ENCODE data around the gene ATP5MC2. TPM values are rescaled to one million over a fixed set of nuclear protein-coding genes. Genes with fewer than 3 reads are reported as not detected.
"Not testable (repeated sequence)": the region's sequence is repeated elsewhere in the genome, so short reads cannot be mapped to it uniquely, and the experiment has no call there.

The ATP5MC2 gene
- total RNA-seq, 2 experiments from 2014 or later, result 253 to 333 TPM

GRCh38 chr12:53683983-53684382 lies 8.1 kb upstream of the ATP5MC2 start:
- Mint-ChIP-seq H3K4me3 (no peak overlapping the region), H3K4me1 (no peaks in the 10 kb centered on the region), H3K27ac (no peak overlapping the region), H3K9me3 (ENCODE audit: low read depth) (no peaks in the 10 kb centered on the region), H3K36me3 (no peaks in the 10 kb centered on the region), H3K27me3 (peaks cover 24% of the 10 kb centered on the region)
- ATAC-seq (no peak), DNase-seq (no peak)
- CTCF ChIA-PET, result interaction anchor here (1.0 kb wide), 1 partner anchor 141 kb away, joined by 4 read pairs; no protein-coding TSS in a partner anchor

GRCh38 chr12:53683494-53683893 lies 7.6 kb upstream of the ATP5MC2 start:
- CTCF ChIA-PET, result interaction anchor here (0.7 to 1.3 kb wide), 3 partner anchors 11 to 698 kb away, joined by 3 to 4 read pairs (median 3); no protein-coding TSS in a partner anchor
- no peaks in the 10 kb centered on the region for H3K36me3 Mint-ChIP-seq
- no peak for ATAC-seq

GRCh38 chr12:53680061-53680460 lies 4.2 kb upstream of the ATP5MC2 start:
- not testable (repeated sequence) for ATAC-seq; H3K4me3 Mint-ChIP-seq; H3K36me3 Mint-ChIP-seq; H3K9me3 Mint-ChIP-seq (ENCODE audit: low read depth); DNase-seq; H3K27ac Mint-ChIP-seq
- Mint-ChIP-seq H3K4me1 (peaks cover 11% of the 10 kb centered on the region), H3K27me3 (peaks cover 31% of the 10 kb centered on the region)
- CTCF ChIA-PET, result interaction anchor here (0.7 to 7.2 kb wide), 4 partner anchors 22 to 136 kb away, joined by 3 to 63 read pairs (median 4); no protein-coding TSS in a partner anchor

More at GRCh38 chr12:53683494-53683893, 7.6 kb upstream of the ATP5MC2 start:
- H3K27ac Mint-ChIP-seq, result no peak overlapping the region
- no peaks in the 10 kb centered on the region for H3K4me1 Mint-ChIP-seq
- H3K27me3 Mint-ChIP-seq, result peaks cover 26% of the 10 kb centered on the region
- no peaks in the 10 kb centered on the region for H3K9me3 Mint-ChIP-seq (ENCODE audit: low read depth)
- H3K4me3 Mint-ChIP-seq, result no peak overlapping the region
- no peak for DNase-seq

GRCh38 chr12:53677800-53678148 lies 1.9 kb upstream of the ATP5MC2 start:
- Mint-ChIP-seq H3K27ac (no peak overlapping the region), H3K4me3 (peak overlapping the region; percentile 15), H3K4me1 (peaks cover 29% of the 10 kb centered on the region), H3K9me3 (ENCODE audit: low read depth) (no peaks in the 10 kb centered on the region), H3K36me3 (peaks cover 10% of the 10 kb centered on the region), H3K27me3 (peaks cover 31% of the 10 kb centered on the region)
- CTCF ChIA-PET, result interaction anchor here (1.1 to 7.2 kb wide), 12 partner anchors 8 to 169 kb away, joined by 3 to 77 read pairs (median 8); no protein-coding TSS in a partner anchor
- DNase-seq (no peak), ATAC-seq (no peak)

- CTCF ChIA-PET, result interaction anchor here (0.5 to 7.2 kb wide), 15 partner anchors 9 to 176 kb away, joined by 3 to 77 read pairs (median 8); partner anchors contain the start of genes CALCOCO1 and TARBP2
- H3K27ac Mint-ChIP-seq, result peak overlapping the region; percentile 45
- DNase-seq, result no peak
- ATAC-seq, result no peak
- H3K9me3 Mint-ChIP-seq (ENCODE audit: low read depth), result no peaks in the 10 kb centered on the region
- H3K4me1 Mint-ChIP-seq, result peaks cover 35% of the 10 kb centered on the region
- H3K27me3 Mint-ChIP-seq, result peaks cover 31% of the 10 kb centered on the region
- H3K36me3 Mint-ChIP-seq, result peaks cover 15% of the 10 kb centered on the region
- H3K4me3 Mint-ChIP-seq, result peak overlapping the region; percentile 87
Measured at GRCh38 chr12:53677016-53677799, 1.3 kb upstream of the ATP5MC2 start.

- H3K27ac Mint-ChIP-seq, result peak overlapping the region; percentile 90
- no peak for DNase-seq
Measured at GRCh38 chr12:53676656-53677015, 753 bp upstream of the ATP5MC2 start.

GRCh38 chr12:53674977-53675700 lies 744 bp downstream of the ATP5MC2 start:
- CTCF ChIA-PET, result interaction anchor here (0.6 to 7.2 kb wide), 36 partner anchors 10 to 354 kb away, joined by 3 to 77 read pairs (median 4); partner anchors contain the start of genes AAAS, ATF7, CALCOCO1 and CISTR
- H3K27ac Mint-ChIP-seq, result peak overlapping the region; percentile 90
- peak overlapping the region; percentile 87 for H3K4me3 Mint-ChIP-seq
- H3K36me3 Mint-ChIP-seq, result peaks cover 27% of the 10 kb centered on the region
- DNase-seq (no peak), ATAC-seq (no peak)
- H3K27me3 Mint-ChIP-seq, result peaks cover 29% of the 10 kb centered on the region
- H3K4me1 Mint-ChIP-seq, result peaks cover 40% of the 10 kb centered on the region
- no peaks in the 10 kb centered on the region for H3K9me3 Mint-ChIP-seq (ENCODE audit: low read depth)

More at GRCh38 chr12:53676656-53677015, 753 bp upstream of the ATP5MC2 start:
- no peaks in the 10 kb centered on the region for H3K9me3 Mint-ChIP-seq (ENCODE audit: low read depth)
- peaks cover 35% of the 10 kb centered on the region for H3K4me1 Mint-ChIP-seq
- ATAC-seq, result no peak
- peaks cover 29% of the 10 kb centered on the region for H3K27me3 Mint-ChIP-seq
- peaks cover 16% of the 10 kb centered on the region for H3K36me3 Mint-ChIP-seq
- peak overlapping the region; percentile 87 for H3K4me3 Mint-ChIP-seq
- CTCF ChIA-PET, result interaction anchor here (0.5 to 7.2 kb wide), 25 partner anchors 10 to 355 kb away, joined by 3 to 77 read pairs (median 5); partner anchors contain the start of genes AAAS, CALCOCO1, CISTR and TARBP2

- Mint-ChIP-seq H3K4me1 (peaks cover 35% of the 10 kb centered on the region), H3K27ac (no peak overlapping the region), H3K4me3 (no peak overlapping the region), H3K36me3 (peaks cover 45% of the 10 kb centered on the region), H3K27me3 (no peaks in the 10 kb centered on the region), H3K9me3 (ENCODE audit: low read depth) (no peaks in the 10 kb centered on the region)
- CTCF ChIA-PET, result no interaction called here
- ATAC-seq, result no peak
- no peak for DNase-seq
Measured at GRCh38 chr12:53670971-53671370, 4.9 kb downstream of the ATP5MC2 start.

- Mint-ChIP-seq H3K36me3 (peaks cover 51% of the 10 kb centered on the region), H3K4me3 (no peak overlapping the region), H3K9me3 (ENCODE audit: low read depth) (no peaks in the 10 kb centered on the region), H3K27me3 (no peaks in the 10 kb centered on the region), H3K4me1 (peaks cover 33% of the 10 kb centered on the region), H3K27ac (no peak overlapping the region)
- DNase-seq (no peak), ATAC-seq (no peak)
- CTCF ChIA-PET, result interaction anchor here (0.6 to 0.7 kb wide), 2 partner anchors 126 to 325 kb away, joined by 3 read pairs; no protein-coding TSS in a partner anchor
Measured at GRCh38 chr12:53670308-53670707, 5.6 kb downstream of the ATP5MC2 start.

- peaks cover 7% of the 10 kb centered on the region for H3K4me1 Mint-ChIP-seq
Measured at GRCh38 chr12:53667080-53667479, 8.8 kb downstream of the ATP5MC2 start.

GRCh38 chr12:53664936-53665335 lies 10.9 kb downstream of the ATP5MC2 start:
- Mint-ChIP-seq H3K4me3 (no peak overlapping the region), H3K4me1 (peaks cover 2% of the 10 kb centered on the region), H3K36me3 (peaks cover 44% of the 10 kb centered on the region), H3K27me3 (no peaks in the 10 kb centered on the region), H3K9me3 (ENCODE audit: low read depth) (no peaks in the 10 kb centered on the region), H3K27ac (no peak overlapping the region)
- no peak for ATAC-seq
- no peak for DNase-seq
- CTCF ChIA-PET, result interaction anchor here (0.9 to 1.1 kb wide), 3 partner anchors 11 to 121 kb away, joined by 3 read pairs; partner anchors contain the start of gene ATP5MC2

More at GRCh38 chr12:53667080-53667479, 8.8 kb downstream of the ATP5MC2 start:
- Mint-ChIP-seq H3K27ac (no peak overlapping the region), H3K4me3 (no peak overlapping the region), H3K36me3 (peaks cover 56% of the 10 kb centered on the region), H3K27me3 (no peaks in the 10 kb centered on the region), H3K9me3 (ENCODE audit: low read depth) (no peaks in the 10 kb centered on the region)
- ATAC-seq (no peak), DNase-seq (no peak)
- CTCF ChIA-PET, result no interaction called here

- no peaks in the 10 kb centered on the region for H3K9me3 Mint-ChIP-seq (ENCODE audit: low read depth)
- ATAC-seq (no peak), DNase-seq (no peak)
- H3K27ac Mint-ChIP-seq, result no peak overlapping the region
- no peak overlapping the region for H3K4me3 Mint-ChIP-seq
- CTCF ChIA-PET, result interaction anchor here (0.9 to 1.1 kb wide), 2 partner anchors 38 to 121 kb away, joined by 3 read pairs; no protein-coding TSS in a partner anchor
- peaks cover 37% of the 10 kb centered on the region for H3K36me3 Mint-ChIP-seq
- no peaks in the 10 kb centered on the region for H3K4me1 Mint-ChIP-seq
- no peaks in the 10 kb centered on the region for H3K27me3 Mint-ChIP-seq
Measured at GRCh38 chr12:53664191-53664590, 11.7 kb downstream of the ATP5MC2 start.

- Mint-ChIP-seq H3K27ac (no peak overlapping the region), H3K36me3 (peaks cover 19% of the 10 kb centered on the region), H3K27me3 (no peaks in the 10 kb centered on the region), H3K9me3 (ENCODE audit: low read depth) (no peaks in the 10 kb centered on the region), H3K4me3 (no peak overlapping the region), H3K4me1 (no peaks in the 10 kb centered on the region)
- no peak for DNase-seq
- no peak for ATAC-seq
- CTCF ChIA-PET, result interaction anchor here (1.7 kb wide), 1 partner anchor 16 kb away, joined by 12 read pairs; the partner anchor contains the start of gene ATP5MC2
Measured at GRCh38 chr12:53660041-53660440, 15.8 kb downstream of the ATP5MC2 start.
